HG03280 (cell line): ENCODE results near the gene PTGES2.
"Not testable (repeated sequence)": the region's sequence is repeated elsewhere in the genome, so short reads cannot be mapped to it uniquely, and the experiment has no call there.

ENCODE experiments used
- ATAC-seq: cut with Tn5 transposase; IDR thresholded peaks from one replicate; pipeline ENCODE4 v1.9.1; 2021; ENCODE audit warnings: mild to moderate bottlenecking, moderate library complexity; ENCODE audit not compliant: unreplicated experiment

PTGES2 gene

GRCh38 chr9:128139621-128140020 lies 12.1 kb upstream of the PTGES2 start:
- no peak for ATAC-seq

DNA sequence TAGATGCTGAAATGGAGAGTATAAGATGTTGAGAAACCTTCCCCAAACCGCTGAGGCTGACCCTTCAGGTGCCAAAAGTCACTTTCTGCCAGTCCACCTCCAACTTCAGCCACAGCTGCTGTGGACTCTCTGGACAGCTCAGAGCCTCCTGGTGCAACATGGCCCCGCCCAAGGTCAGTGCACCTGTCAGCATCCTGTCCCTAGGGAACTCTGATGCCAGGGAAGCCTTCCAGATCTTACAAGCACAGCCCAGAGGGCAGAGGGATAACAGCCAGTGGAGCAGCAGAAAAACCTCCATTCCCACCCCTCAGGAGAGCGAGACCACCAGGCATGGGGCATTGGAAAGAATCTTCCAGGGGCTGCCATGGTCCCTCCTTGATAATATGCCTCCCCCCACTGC lies 10.5 kb upstream of the PTGES2 start:
- ATAC-seq, result no peak

GRCh38 chr9:128136816-128137793 lies 9.6 kb upstream of the PTGES2 start:
- ATAC-seq, result no peak

DNA sequence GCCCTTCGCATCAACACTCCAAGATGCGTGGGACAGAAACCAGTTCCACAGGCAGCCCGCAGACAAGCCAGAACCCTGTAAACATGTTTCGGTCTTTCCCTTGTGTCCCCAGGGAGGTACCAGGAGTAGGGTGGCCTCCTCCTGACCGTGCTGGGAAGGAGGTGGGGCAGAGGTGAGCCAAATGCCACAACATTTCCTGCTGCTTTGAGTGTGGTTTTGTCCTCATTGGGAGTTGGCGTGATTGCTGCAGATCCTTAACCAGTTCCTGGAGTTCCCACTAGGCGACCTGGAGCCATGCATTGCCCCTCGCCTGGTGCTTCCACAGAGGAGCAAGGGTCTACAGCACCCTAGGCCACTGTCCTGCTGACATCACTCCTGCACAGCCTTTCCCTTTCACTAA lies 8.0 kb upstream of the PTGES2 start:
- ATAC-seq, result not testable (repeated sequence)

DNA sequence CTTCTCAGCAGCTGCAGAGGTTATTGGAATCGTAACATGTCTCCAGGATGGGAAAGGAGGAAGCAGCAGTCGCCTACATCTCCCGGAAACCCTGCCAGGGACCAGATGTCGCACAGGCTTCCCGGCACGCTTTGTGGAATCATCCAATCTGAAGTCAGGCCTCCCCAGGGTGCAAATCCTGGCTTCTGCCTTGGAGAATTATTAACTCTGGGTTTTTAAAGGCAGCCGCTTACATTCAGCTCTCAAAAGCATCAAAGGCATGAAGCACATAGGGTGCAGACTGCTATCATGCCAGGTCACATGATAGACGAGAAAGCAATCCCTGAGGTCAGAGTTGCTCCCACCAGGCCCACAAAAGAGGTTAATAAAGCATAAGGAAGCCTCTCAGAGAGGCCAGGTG lies 4.6 kb upstream of the PTGES2 start:
- not testable (repeated sequence) for ATAC-seq

DNA sequence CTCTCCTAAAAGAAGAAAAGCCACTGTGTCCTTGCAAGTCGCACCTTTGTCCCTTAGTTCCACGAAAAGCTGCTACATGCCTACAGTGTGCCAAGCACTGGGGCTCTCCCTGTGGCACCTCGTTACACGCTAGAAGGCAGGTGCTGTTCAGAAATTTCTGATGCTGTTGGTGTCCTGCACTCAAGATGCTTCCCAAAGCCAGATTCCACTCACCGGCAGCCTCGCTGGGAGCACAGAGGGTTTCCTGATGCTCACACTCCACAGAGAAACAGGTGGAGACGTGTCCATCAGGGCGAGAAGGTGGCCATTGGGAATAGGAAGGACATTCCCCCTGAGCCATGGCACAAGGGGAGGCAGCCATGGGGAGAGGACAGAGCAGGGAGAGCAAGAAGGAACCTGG lies 3.8 kb upstream of the PTGES2 start:
- not testable (repeated sequence) for ATAC-seq

GRCh38 chr9:128130651-128131050 lies 3.1 kb upstream of the PTGES2 start:
- not testable (repeated sequence) for ATAC-seq

GRCh38 chr9:128129976-128130590 lies 2.6 kb upstream of the PTGES2 start:
- not testable (repeated sequence) for ATAC-seq

GRCh38 chr9:128128836-128129590 lies 1.5 kb upstream of the PTGES2 start:
- ATAC-seq, result no peak

DNA sequence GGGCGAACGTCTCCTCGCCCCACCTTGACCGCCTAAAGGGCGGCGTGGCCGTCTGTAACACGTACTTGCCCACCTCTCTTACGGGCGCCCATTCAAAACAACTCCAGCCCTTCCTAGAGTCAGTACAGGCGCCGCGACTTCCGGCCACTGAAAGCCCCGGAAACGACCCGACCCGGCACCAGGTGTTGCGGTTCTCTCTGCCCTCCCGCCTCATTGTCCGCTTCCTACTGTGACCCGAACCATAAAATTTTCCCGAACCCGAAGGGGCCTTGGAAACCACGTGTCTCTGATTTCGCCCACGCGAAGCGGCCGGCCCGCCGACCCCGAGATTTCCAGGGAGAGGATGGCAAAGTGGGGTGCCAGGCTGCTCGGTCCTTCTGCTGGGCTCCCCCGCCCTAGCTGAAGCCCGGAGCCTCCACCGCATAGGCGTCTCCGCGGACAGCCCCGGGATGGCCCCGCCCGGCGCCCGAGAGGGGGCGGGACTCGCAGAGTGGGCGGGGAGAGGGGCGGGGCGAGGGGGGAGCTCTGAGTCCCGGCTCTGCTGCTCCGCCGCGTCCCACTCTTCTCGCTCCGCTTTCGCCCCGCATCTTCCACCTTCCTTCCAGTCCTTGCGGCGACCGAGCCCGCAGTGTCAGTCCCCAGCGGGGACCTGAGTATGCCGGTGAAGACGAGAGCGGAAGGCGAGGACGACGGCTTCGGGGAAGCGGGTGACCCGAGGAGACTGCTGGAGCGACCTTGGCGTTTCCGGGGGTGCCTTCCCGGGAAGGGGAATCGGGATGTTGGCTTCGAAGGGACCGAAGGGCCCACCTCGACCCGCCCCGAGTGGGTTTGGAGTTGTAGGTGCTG lies 684 bp upstream of the PTGES2 start:
- peak; percentile 61 for ATAC-seq

DNA sequence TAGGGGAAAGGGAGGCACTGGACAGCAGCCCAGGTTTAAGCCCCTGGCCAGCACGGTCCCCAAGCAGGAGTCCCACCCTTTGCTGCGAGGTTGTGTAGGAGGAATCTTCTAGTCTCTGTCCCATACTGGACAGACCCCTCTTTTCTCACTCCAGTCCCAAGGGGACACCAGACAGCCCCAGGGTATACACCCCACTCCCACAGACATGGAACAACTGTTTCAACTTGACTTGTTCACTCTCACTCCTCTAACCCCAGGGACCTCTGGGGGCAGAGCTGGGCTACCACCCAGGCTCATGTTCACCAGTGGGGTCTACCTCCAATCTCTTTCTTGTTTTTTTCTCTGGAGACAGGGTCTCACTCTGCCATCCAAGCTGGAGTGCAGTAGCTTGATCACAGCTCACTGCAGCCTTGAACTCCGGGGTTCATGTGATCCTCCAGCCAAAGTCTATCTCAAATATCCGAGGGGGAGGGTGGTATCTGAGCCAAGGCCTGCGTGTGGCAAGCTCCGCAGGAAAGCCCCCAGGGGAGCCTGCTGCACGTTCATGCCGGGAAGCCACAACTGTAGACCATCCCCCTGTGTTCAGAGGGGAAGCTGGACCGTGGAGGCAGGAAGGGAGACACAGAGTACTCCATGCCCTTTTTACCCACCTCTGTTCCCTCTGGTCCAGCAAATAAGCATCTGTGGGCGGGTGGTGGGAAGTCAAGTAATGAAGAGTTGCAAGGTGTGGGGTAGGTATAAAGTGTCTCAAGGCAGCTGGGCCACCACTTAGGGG lies 1.8 kb downstream of the PTGES2 start:
- no peak for ATAC-seq

DNA sequence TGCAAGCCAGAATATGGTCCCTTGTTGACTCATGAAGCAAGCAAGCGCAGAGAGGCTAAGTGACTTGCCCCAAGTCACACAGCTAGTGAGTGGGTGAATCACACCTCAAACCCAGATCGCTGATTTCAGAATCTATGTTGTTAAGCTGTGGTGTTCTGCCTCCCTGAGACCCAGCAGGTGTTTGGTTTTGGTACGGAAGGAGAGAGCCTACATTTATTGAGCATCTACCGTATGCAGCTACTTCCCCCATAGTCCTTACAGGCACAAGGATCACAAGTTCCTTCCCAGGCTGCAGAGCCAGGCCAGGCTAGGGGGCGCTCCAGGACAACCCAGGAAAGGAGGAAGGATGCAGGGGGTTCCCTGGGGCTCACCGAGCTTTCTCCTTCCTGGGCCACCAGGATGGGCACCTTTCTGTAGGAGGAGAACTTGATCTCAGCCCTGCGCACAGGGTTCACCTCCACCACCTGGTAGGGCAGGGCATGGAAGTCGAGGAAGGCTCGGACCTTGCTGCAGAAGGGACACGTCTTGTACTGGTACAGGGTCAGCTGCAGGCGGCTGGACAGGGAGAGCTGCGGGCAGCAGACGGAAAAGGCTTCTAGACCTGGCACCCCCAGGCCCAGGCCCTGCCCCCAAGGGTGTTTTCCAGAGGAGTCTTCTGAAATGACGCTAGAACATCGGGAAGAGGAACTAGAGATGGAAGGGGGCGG lies 2.5 kb downstream of the PTGES2 start:
- no peak for ATAC-seq

DNA sequence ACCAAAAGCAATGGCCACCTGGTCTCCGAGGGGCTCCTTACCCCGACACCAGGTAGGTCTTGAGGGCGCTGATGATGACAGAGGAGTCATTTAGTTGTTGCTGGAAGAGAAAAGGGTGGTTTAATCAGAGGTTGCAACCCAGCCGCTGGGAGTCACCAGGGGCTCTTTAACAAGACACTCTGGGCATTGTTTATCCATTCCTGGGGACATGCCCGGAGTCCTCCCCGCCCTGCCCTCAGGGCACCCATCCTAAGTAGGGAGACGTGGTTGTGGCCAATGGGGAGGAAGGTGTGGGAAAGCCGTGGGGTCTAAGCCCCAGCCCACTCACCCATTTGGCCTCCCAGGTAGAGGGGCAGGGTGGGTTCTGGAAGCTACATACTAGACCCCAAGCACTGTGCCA lies 3.1 kb downstream of the PTGES2 start:
- ATAC-seq, result no peak

- ATAC-seq, result no peak
These were observed 4.0 kb downstream of the PTGES2 start for GRCh38 chr9:128123451-128124080.

DNA sequence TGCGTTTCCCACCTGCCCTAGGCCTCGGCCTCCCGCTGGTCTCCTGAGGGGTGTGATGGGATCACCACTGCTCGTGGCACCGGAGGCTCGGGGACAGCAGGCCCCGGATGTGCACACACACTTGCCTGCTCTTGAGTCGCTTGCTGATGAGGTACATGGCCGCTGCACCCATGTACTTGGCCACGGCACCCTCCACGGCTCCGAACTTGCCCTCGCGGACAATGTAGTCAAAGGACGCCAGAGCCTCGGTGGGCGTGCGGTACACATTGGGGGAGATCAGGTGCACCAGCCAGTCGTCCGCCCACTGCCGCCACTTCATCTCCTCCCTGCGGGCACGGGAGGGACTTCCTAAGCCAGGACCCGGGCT lies 4.7 kb downstream of the PTGES2 start:
- ATAC-seq, result no peak

GRCh38 chr9:128121924-128122808 lies 5.4 kb downstream of the PTGES2 start:
- no peak for ATAC-seq

- no peak for ATAC-seq
These were observed 6.1 kb downstream of the PTGES2 start for GRCh38 chr9:128121466-128121810.
